ENCODE measurements around the gene PCGF5. TPM values are rescaled to one million over a fixed set of nuclear protein-coding genes. Genes with fewer than 3 reads are reported as not detected.
A peak's percentile ranks its signal among the peaks of the same experiment; 100 is the strongest.

The PCGF5 gene
- total RNA-seq (2022) (9.6 and 12.0 TPM in 2 replicates), Bru-seq, nascent RNA (percentile 41 among the genes with signal in this experiment), BruChase-seq, experiment 1, labeled RNA remaining after a 2-hour chase (percentile 41 among the genes with signal in this experiment), BruChase-seq, experiment 2, labeled RNA remaining after a 6-hour chase (percentile 44 among the genes with signal in this experiment)
- long read RNA-seq, full-length matches to known transcripts = 11 of 13 reads
- long read RNA-seq, partial matches to known transcripts = 1 of 13 reads
- long read RNA-seq, other reads (novel, unspliced or antisense) = 1 of 13 reads

- peaks cover 14% of the 10 kb centered on the region for H3K27me3 Mint-ChIP-seq (ENCODE audit: insufficient read depth, unreplicated experiment)
- H3K4me1 Mint-ChIP-seq (ENCODE audit: low read depth, unreplicated experiment) = peaks cover 13% of the 10 kb centered on the region
- intact Hi-C loops (cut with micrococcal nuclease; ENCODE audit: unreplicated experiment) = loop anchor here (1.0 to 10.0 kb wide), 4 partner anchors 31 to 346 kb away; partner anchors contain the start of genes ANKRD1 and RPP30
- POLR2A ChIA-PET = no interaction called here
- peak; percentile 89 to 96 for DNase-seq
- Histone ChIP-seq H3K9me3 (no peaks in the 10 kb centered on the region), H3K4me1 (no peaks in the 10 kb centered on the region), H3K27me3 (replicated peaks; ENCODE audit: control insufficient read depth, insufficient read depth, low read length) (no peaks in the 10 kb centered on the region), H3K36me3 (ENCODE audit: control insufficient read depth, insufficient read depth, low read length) (no peaks in the 10 kb centered on the region), H3K4me3 (ENCODE audit: low read depth, low read length) (peak within 1 kb of the TSS; percentile 93)
- CTCF ChIA-PET = interaction anchor here (0.6 to 0.8 kb wide), 4 partner anchors 8 to 1213 kb away, joined by 3 to 8 read pairs (median 4); no protein-coding TSS in a partner anchor
- BruUV-seq (replicated peaks) = no TSS peak
- no peak within 1 kb of the TSS for H3K27ac Mint-ChIP-seq (ENCODE audit: unreplicated experiment)
- H3K36me3 Mint-ChIP-seq (ENCODE audit: insufficient read depth, unreplicated experiment) = no peaks in the 10 kb centered on the region
- H3K9me3 Mint-ChIP-seq (ENCODE audit: unreplicated experiment) = no peaks in the 10 kb centered on the region
- peak within 1 kb of the TSS; percentile 86 for H3K4me3 Mint-ChIP-seq (ENCODE audit: unreplicated experiment)
- peak; percentile 23 to 26 for TF ChIP-seq CTCF (IDR thresholded peaks at IDR 0.05; ENCODE audit: insufficient read depth in 1 of 2, low read depth in 1 of 2, low read length in 1 of 2, severe bottlenecking in 1 of 2, unreplicated experiment in 1 of 2)
Measured at GRCh38 chr10:91220194-91220953, at the start of gene PCGF5. Gene PCGF5, plus strand, starts transcription at chr10:91220663. Its CDS starts 2,209 bp downstream, at chr10:91222872.

GRCh38 chr10:91171485-91171884, 49.0 kb upstream of the PCGF5 start:
- CTCF ChIA-PET = no interaction called here
- no peak for TF ChIP-seq CTCF (IDR thresholded peaks at IDR 0.05; ENCODE audit: insufficient read depth in 1 of 2, low read depth in 1 of 2, low read length in 1 of 2, severe bottlenecking in 1 of 2, unreplicated experiment in 1 of 2)
- H3K4me3 Mint-ChIP-seq (ENCODE audit: unreplicated experiment) = no peak overlapping the region
- Histone ChIP-seq H3K4me3 (ENCODE audit: low read depth, low read length) (no peak overlapping the region), H3K27me3 (replicated peaks; ENCODE audit: control insufficient read depth, insufficient read depth, low read length) (no peaks in the 10 kb centered on the region; the same call in 1 of the 2 replicates), H3K36me3 (ENCODE audit: control insufficient read depth, insufficient read depth, low read length) (no peaks in the 10 kb centered on the region), H3K9me3 (no peaks in the 10 kb centered on the region), H3K4me1 (no peaks in the 10 kb centered on the region)
- no TSS peak for BruUV-seq (replicated peaks)
- POLR2A ChIA-PET = no interaction called here
- intact Hi-C loops (cut with micrococcal nuclease; ENCODE audit: unreplicated experiment) = no loop called here
- no peaks in the 10 kb centered on the region for H3K9me3 Mint-ChIP-seq (ENCODE audit: unreplicated experiment)
- H3K27ac Mint-ChIP-seq (ENCODE audit: unreplicated experiment) = no peak overlapping the region
- no peak for DNase-seq
- H3K36me3 Mint-ChIP-seq (ENCODE audit: insufficient read depth, unreplicated experiment) = no peaks in the 10 kb centered on the region
- H3K27me3 Mint-ChIP-seq (ENCODE audit: insufficient read depth, unreplicated experiment) = peaks cover 23% of the 10 kb centered on the region
- no peaks in the 10 kb centered on the region for H3K4me1 Mint-ChIP-seq (ENCODE audit: low read depth, unreplicated experiment)

- Mint-ChIP-seq H3K4me3 (ENCODE audit: unreplicated experiment) (no peak overlapping the region), H3K36me3 (ENCODE audit: insufficient read depth, unreplicated experiment) (no peaks in the 10 kb centered on the region), H3K9me3 (ENCODE audit: unreplicated experiment) (no peaks in the 10 kb centered on the region), H3K4me1 (ENCODE audit: low read depth, unreplicated experiment) (no peaks in the 10 kb centered on the region), H3K27ac (ENCODE audit: unreplicated experiment) (no peak overlapping the region), H3K27me3 (ENCODE audit: insufficient read depth, unreplicated experiment) (peaks cover 23% of the 10 kb centered on the region)
- H3K4me1 ChIP-seq = no peaks in the 10 kb centered on the region
- POLR2A ChIA-PET = no interaction called here
- CTCF ChIA-PET = no interaction called here
- H3K4me3 ChIP-seq (ENCODE audit: low read depth, low read length) = no peak overlapping the region
- no TSS peak for BruUV-seq (replicated peaks)
- no peaks in the 10 kb centered on the region for H3K36me3 ChIP-seq (ENCODE audit: control insufficient read depth, insufficient read depth, low read length)
- TF ChIP-seq CTCF (IDR thresholded peaks at IDR 0.05; ENCODE audit: insufficient read depth in 1 of 2, low read depth in 1 of 2, low read length in 1 of 2, severe bottlenecking in 1 of 2, unreplicated experiment in 1 of 2) = no peak
- intact Hi-C loops (cut with micrococcal nuclease; ENCODE audit: unreplicated experiment) = no loop called here
- no peak for DNase-seq
- no peaks in the 10 kb centered on the region; the same call in 1 of the 2 replicates for H3K27me3 ChIP-seq (replicated peaks; ENCODE audit: control insufficient read depth, insufficient read depth, low read length)
- H3K9me3 ChIP-seq = no peaks in the 10 kb centered on the region
Measured at GRCh38 chr10:91172348-91172747, 48.1 kb upstream of the PCGF5 start.
